Measurements from ENCODE around the gene RYR1.

GRCh38 chr19:38467541-38468525, 34.3 kb downstream of the RYR1 start:
- TF ChIP-seq CTCF (conservative IDR thresholded peaks at IDR 0.05) = no peak
- no peak for TF ChIP-seq ZFX (IDR thresholded peaks at IDR 0.05)

Measured in C4-2B (cell line).